Mesothelial cell of epicardium (in vitro differentiated cells): ENCODE data around the gene PGF. TPM values are rescaled to one million over a fixed set of nuclear protein-coding genes. Genes with fewer than 3 reads are reported as not detected.

Experiments
- DNase-seq, 2 experiments: peaks; one replicate each; pipeline ENCODE4 v3.0.0; 2021; ENCODE audit warnings: low spot score in 2 of 2; ENCODE audit not compliant: unreplicated experiment in 2 of 2
- H3K27ac Mint-ChIP-seq: 2 replicates; pipeline ENCODE4 v1.8.0; 2021; ENCODE audit warnings: mixed read lengths
- H3K27me3 Mint-ChIP-seq: 2 replicates; pipeline ENCODE4 v1.8.0; 2021; ENCODE audit warnings: low read depth, mixed read lengths
- H3K36me3 Mint-ChIP-seq: 2 replicates; pipeline ENCODE4 v1.8.0; 2021; ENCODE audit warnings: mixed read lengths
- H3K4me1 Mint-ChIP-seq: 2 replicates; pipeline ENCODE4 v1.8.0; 2021; ENCODE audit warnings: mixed read lengths
- H3K4me3 Mint-ChIP-seq: 2 replicates; pipeline ENCODE4 v1.8.0; 2021; ENCODE audit warnings: mild to moderate bottlenecking, moderate library complexity, mixed read lengths
- H3K9me3 Mint-ChIP-seq: 2 replicates; pipeline ENCODE4 v1.8.0; 2021; ENCODE audit warnings: mixed read lengths
- CTCF ChIP-seq: fragments of 200-600 bp; sonication (generic); IDR thresholded peaks from one replicate; pipeline ENCODE4 v1.5.0; 2021; ENCODE audit warnings: antibody characterized with exemption; ENCODE audit not compliant: unreplicated experiment
- total RNA-seq: library from RNA; stranded (reverse); gene quantifications from 3 replicates; pipeline ENCODE4 v1.2.1, GENCODE V29; 2021

PGF gene
- total RNA-seq, 1 donor from 2014 or later: 9.6 TPM

DNA sequence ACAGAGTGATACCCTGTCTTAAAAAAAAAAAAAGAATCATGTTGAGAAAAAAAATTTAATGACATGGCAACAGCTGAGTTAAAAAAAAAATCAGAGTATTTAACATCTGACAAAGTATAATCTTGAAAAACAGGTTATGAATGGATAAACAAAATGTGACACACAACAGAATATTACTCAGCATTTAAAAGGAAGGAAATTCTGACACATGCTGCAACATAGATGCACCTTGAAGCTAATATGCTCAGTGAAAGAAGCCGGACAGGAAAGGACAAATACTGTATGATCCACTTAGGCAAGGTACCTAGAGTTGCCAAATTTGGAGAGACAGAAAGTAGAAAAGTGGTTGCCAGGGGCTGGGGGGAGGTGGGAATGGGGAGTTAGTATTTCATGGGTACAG, 27.9 kb upstream of the PGF start:
- Mint-ChIP-seq H3K27ac (no peak overlapping the region), H3K4me1 (peaks cover 35% of the 10 kb centered on the region)

GRCh38 chr14:74982661-74983060, 27.3 kb upstream of the PGF start:
- no peaks in the 10 kb centered on the region for H3K27me3 Mint-ChIP-seq
- H3K4me3 Mint-ChIP-seq: no peak overlapping the region
- no peaks in the 10 kb centered on the region for H3K36me3 Mint-ChIP-seq
- no peak for DNase-seq
- H3K4me1 Mint-ChIP-seq: peaks cover 42% of the 10 kb centered on the region
- TF ChIP-seq CTCF: no peak
- no peak overlapping the region for H3K27ac Mint-ChIP-seq
- H3K9me3 Mint-ChIP-seq: no peaks in the 10 kb centered on the region

More for the DNA sequence above, 27.9 kb upstream of the PGF start:
- no peaks in the 10 kb centered on the region for H3K36me3 Mint-ChIP-seq
- DNase-seq: no peak
- H3K9me3 Mint-ChIP-seq: no peaks in the 10 kb centered on the region
- TF ChIP-seq CTCF: no peak
- no peak overlapping the region for H3K4me3 Mint-ChIP-seq
- no peaks in the 10 kb centered on the region for H3K27me3 Mint-ChIP-seq

GRCh38 chr14:74981833-74982232, 26.4 kb upstream of the PGF start:
- H3K4me1 Mint-ChIP-seq: peaks cover 48% of the 10 kb centered on the region
- no peak for DNase-seq

GRCh38 chr14:74981462-74981782, 26.0 kb upstream of the PGF start:
- Mint-ChIP-seq H3K9me3 (no peaks in the 10 kb centered on the region), H3K36me3 (no peaks in the 10 kb centered on the region), H3K4me3 (no peak overlapping the region), H3K4me1 (peaks cover 49% of the 10 kb centered on the region), H3K27ac (peak overlapping the region; percentile 4), H3K27me3 (no peaks in the 10 kb centered on the region)
- no peak for TF ChIP-seq CTCF
- DNase-seq: no peak

More at GRCh38 chr14:74981833-74982232, 26.4 kb upstream of the PGF start:
- Mint-ChIP-seq H3K9me3 (no peaks in the 10 kb centered on the region), H3K4me3 (no peak overlapping the region), H3K27ac (no peak overlapping the region), H3K27me3 (no peaks in the 10 kb centered on the region), H3K36me3 (no peaks in the 10 kb centered on the region)
- TF ChIP-seq CTCF: no peak

- DNase-seq: no peak
- H3K27ac Mint-ChIP-seq: peak overlapping the region; percentile 50
- H3K4me3 Mint-ChIP-seq: no peak overlapping the region
- no peak for TF ChIP-seq CTCF
- H3K36me3 Mint-ChIP-seq: no peaks in the 10 kb centered on the region
- H3K27me3 Mint-ChIP-seq: no peaks in the 10 kb centered on the region
- H3K4me1 Mint-ChIP-seq: peaks cover 53% of the 10 kb centered on the region
- H3K9me3 Mint-ChIP-seq: no peaks in the 10 kb centered on the region
These were observed 25.5 kb upstream of the PGF start for GRCh38 chr14:74980731-74981461.

GRCh38 chr14:74980398-74980730, 25.0 kb upstream of the PGF start:
- no peak for TF ChIP-seq CTCF
- no peak for DNase-seq
- Mint-ChIP-seq H3K27ac (peak overlapping the region; percentile 50), H3K27me3 (no peaks in the 10 kb centered on the region), H3K4me1 (peaks cover 59% of the 10 kb centered on the region), H3K9me3 (no peaks in the 10 kb centered on the region), H3K36me3 (no peaks in the 10 kb centered on the region), H3K4me3 (no peak overlapping the region)
